Keratinocyte (primary cell): ENCODE data around the gene UBE2N.

Experiments used
- EZH2 ChIP-seq: IDR thresholded peaks from one replicate; pipeline ENCODE4 v1.6.1; 2012; ENCODE audit warnings: inconsistent platforms, mild to moderate bottlenecking, low read length, moderate library complexity
- TF ChIP-seq, protein P1 (sequence below), 3 experiments: IDR thresholded peaks in 1 of 3; conservative IDR thresholded peaks in 1 of 3; optimal IDR thresholded peaks in 1 of 3; 2 replicates in 2 of 3; 3 replicates in 1 of 3; pipeline versions ENCODE3 to v1.5.1; 2011; ENCODE audit warnings: low read length in 3 of 3, mild to moderate bottlenecking in 3 of 3, moderate library complexity in 2 of 3, control low read depth in 1 of 3, inconsistent platforms in 1 of 3; ENCODE audit not compliant: insufficient read depth in 2 of 3; ENCODE audit errors: extremely low read depth in 1 of 3

- TF ChIP-seq, protein P1, sequence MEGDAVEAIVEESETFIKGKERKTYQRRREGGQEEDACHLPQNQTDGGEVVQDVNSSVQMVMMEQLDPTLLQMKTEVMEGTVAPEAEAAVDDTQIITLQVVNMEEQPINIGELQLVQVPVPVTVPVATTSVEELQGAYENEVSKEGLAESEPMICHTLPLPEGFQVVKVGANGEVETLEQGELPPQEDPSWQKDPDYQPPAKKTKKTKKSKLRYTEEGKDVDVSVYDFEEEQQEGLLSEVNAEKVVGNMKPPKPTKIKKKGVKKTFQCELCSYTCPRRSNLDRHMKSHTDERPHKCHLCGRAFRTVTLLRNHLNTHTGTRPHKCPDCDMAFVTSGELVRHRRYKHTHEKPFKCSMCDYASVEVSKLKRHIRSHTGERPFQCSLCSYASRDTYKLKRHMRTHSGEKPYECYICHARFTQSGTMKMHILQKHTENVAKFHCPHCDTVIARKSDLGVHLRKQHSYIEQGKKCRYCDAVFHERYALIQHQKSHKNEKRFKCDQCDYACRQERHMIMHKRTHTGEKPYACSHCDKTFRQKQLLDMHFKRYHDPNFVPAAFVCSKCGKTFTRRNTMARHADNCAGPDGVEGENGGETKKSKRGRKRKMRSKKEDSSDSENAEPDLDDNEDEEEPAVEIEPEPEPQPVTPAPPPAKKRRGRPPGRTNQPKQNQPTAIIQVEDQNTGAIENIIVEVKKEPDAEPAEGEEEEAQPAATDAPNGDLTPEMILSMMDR (optimal IDR thresholded peaks at IDR 0.05 in 1 of 3, IDR thresholded peaks at IDR 0.05 in 1 of 3, conservative IDR thresholded peaks at IDR 0.05 in 1 of 3; ENCODE audit: extremely low read depth in 1 of 3, insufficient read depth in 2 of 3, low read length in 3 of 3), result no peak
- TF ChIP-seq EZH2, result no peak
Observed at GRCh38 chr12:93468008-93468371, 26.2 kb upstream of the UBE2N start.
